Inflammatory macrophage treated with lipopolysaccharide for 1 hour (primary cell): ENCODE results near the gene TRAPPC3.
A peak's percentile ranks its signal among the peaks of the same experiment; 100 is the strongest.

Experiments used
- DNase-seq, 2 donors: peaks; one replicate each; pipeline ENCODE4 v3.0.0-alpha.2; 2020 to 2022

Gene TRAPPC3

DNA sequence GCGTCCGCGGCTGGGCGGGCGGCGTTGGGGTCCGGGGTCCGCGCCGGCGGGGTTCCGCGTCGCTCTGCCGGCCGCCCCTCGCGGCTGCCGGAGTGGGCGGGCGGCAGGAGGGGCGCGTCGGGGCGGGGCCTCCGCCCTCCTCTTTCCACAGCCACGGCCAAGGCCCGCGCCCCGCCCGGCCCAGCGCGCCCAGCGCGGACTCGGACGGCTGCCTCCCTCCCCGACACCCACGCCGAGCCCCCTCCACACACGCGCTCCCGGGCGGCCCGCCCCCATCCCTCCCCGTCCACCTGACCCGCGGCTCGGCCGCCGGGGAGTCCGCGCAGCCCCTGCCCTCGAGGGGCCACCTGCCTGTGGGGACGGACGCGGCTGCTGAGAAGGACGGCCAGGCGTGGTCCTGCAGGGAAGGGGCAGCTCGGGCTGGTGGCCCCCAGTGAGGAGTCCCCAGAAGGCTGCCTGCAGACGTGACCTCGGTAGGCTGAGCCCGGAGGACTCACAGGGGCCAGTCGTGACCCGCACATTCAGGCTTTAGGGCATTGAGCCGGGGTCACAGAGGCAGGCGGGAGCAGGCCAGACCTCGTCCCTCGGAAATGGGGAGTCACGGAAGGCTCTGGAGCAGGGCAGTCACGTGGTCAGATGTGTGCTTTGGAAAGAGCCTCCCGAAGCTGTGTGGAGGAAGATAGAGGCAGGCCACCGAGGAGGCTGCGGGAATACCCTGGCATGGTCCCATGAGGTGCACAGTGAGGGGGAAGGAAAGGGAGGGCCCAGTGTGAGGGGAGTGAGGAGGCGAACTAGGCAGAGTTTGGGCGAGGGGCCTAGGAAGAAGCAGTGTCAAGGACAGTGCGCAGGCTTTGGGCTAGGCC lies 23.9 kb downstream of the TRAPPC3 start, which contains the start of gene COL8A2:
Gene COL8A2, minus strand, starts transcription at position 94 of the 863 bp plus-strand sequence. CDS start 24,980 bp downstream, outside the sequence.
- peak in 1 of 2 donors; percentile 62 for DNase-seq

DNA sequence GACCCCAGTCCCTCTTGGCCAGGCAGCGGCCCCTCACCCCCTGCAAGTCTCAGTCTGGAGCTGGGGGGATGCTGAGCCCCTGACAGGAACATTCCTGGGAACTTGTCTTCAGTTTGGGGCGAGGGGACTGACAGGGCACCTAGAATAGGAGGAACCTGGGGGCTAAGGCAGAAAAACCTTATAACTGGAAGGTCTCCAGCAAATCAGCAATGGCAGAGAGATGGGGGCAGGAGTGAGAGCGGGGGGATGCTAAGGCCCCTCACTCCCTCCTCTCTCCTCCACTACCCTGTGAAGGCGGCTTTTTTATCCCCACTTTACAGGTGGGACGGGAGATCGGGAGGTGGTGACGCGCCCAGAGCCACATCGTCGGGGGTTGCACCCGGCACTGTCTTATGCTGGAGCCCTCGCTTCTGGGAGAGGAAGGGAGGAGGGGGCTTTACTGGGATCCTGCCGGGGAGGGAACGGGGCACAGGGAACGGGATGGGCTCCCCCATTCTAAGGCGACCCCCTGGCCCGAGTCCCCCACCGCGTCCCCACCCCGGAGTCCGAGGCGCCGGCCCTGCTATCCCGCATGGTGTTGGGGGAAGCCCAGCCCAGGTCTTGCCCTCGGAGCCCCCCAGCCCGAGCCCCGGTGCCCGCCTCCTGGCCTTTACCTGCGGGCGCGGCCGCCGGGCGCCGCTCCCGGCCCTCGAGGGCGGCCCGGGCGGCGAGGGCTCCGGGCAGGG lies 24.7 kb downstream of the TRAPPC3 start:
- DNase-seq = no peak

DNA sequence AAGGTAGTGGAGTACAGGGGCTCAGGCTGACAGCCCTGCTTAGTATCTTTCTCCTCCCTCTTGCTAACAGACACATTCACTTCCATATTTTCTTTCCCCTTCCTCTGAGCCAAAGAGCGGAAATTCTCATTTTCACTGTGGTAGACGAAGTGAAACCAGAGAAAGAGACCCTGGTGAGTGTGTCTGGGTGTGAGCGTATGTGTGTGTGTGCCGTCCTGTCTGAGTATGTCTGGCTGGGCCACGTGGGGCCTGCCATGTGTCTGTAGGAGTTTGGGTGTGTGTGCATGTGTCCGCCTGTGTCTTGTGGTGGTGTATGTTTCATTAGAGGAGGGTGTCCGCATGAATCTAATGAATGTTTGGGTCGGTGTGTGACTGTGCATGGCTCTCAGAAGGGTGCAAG lies 25.9 kb downstream of the TRAPPC3 start:
- peak; percentile 86 for DNase-seq

DNA sequence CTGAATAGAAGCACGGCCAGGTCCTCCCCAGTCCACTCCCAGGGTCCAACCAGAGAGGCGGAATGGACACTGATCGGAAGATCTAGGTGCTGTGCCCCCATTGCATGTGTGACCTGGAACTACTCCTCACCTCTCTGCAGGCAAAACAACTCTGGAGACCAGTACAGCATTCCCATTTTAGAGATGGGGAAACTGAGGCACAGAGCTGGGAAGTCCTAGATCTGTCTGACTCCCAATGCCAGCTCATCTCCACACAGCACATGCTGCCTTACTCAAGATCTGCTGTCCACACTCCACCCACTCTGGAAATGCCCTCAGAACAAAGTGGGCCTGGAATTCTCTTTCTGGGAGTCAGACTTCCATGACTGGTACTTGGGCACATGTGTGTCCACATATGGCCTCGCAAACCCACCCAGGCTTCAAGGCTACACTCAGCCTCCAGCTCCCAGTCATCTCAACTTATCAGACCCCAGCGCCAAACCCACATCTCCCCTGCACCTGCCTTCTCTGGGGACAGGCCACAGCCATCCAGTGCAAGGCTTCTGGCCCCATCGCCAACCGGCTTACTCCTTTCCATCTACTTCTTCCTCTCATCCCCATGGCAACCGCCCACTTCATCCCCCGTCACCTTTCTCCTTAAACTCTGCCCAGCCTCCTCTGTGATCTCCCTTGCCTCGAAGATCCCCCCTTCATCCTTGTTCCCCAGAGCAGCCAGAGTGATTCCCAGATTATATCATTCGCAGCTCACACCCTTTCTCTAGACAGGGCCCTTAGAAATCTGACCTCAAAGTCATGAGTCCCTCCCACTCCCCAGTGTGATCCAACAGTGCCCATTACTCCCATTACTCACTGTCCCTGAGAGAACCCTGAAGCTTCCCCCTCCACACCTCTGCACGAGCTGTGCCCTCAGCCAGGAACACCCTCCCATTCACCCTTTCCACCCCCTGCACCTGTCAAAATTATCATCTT lies 26.9 kb downstream of the TRAPPC3 start:
- DNase-seq = peak in 1 of 2 donors; percentile 92

DNA sequence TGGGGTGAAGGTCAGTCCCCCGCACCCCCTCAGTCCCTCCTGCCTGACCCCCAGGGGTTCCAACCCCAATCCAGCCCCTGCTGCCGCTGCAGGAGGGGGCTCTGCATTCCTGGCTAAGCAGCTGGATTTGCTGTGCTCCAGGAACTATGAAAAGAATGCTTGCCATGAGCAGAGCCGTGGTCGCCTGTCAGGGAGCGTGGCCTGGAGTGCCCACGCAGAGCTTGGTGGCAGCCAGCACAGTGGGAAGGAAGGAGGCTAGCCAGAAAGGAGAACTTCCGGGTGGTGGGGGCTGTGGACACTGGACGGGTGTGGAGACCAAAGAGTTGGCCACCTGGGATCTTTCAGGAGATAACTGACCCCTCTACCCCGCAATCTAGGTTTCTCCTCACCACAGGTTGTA lies 29.8 kb downstream of the TRAPPC3 start:
- DNase-seq = peak; percentile 56 to 69

DNA sequence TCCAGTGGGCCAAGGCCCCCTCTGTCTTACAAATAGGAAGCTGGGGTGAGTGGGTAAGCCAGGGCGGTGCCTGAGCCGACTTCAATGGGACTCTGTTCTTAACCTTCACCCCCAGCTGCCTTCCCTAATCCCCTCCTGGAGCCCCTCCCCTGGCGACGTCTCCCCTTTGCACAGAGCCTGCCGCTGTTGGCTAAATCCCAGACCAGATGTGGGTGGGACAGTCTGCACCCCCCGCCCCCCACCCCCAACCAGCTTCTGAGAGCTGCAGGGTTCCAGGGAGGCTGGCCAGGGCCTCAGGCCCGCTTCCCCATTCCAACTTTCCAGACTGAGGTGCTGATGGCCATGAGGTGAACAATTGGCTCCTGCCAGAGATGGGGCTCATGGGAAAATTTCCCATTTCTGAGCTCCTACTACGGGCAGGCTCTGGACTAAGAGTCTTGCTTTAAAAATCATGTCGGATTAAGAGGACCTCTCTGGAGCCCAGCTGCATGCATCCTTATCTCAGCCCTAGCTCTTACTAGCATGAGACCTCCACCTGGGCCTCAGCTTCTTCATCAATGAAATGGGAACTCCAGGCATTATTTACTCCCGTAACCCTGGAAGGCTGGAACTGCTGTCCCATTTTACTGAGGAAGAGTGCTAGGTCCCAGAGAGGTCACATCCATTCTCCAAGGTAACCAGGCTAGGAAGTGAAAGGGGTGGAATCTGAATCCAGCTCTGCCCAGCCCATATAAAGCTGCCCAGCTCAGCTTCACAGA lies 30.7 kb downstream of the TRAPPC3 start:
- DNase-seq = no peak

DNA sequence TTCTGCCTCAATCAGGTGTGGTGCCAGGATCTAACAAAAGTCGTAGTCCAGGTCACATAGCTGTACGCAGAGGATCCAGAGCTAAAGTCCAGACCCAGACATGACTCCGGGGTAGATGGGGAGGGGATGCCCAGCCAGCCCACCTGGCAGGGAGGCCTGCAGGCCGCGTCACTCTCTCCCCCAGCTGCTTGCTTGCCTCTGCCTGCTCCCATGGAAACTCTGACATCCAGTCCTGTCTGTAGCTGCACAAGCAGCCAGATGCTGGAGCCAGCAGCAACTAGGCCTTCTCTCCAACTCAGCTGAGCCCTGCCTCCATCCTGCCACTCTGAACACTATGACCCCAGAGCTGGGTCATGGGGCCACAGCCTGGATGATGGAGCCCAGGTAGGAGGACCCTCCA lies 32.4 kb downstream of the TRAPPC3 start:
- DNase-seq = no peak

DNA sequence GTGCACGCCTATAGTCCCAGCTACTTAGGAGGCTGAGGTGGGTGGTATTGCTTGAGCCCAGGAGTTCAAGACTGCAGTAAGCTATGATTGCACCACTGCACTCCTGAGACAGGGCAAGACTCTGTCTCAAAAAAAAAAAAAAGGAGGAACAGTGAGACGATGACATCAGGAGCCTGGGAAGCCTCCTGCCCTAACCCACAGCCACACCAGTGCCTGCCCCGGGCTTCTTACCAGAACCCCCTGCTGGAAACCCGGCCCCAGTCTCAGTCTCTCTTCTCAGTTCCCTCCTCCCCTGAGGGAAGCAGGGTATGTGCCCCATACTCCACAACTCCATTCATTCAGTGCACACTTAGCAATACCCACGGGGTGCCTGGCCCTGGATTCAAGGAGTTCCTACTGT lies 33.4 kb downstream of the TRAPPC3 start:
- peak; percentile 55 to 76 for DNase-seq

DNA sequence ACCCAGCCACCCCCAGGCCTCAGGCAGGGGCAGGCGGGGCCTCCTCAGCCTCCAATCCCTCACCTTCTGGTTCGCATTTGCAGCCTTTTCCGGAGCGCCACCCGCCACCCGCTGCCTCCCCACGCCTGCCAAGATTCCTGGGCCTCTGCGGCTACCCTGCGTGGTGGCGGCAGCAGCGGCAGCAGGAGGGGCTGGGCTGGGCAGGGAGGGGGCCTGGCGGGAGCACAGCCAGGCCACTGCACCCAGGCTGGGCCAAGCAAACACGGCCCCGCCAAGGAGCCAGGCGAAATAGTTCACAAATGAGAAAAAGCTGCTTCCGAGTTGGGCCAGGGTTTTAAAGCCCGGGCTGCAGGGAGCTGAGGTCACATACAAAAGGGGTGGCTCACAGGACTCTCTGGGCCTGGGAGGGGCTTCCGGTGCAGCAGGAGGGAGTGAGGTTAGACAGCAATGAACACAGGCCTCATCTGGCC lies 34.1 kb downstream of the TRAPPC3 start:
- no peak for DNase-seq

DNA sequence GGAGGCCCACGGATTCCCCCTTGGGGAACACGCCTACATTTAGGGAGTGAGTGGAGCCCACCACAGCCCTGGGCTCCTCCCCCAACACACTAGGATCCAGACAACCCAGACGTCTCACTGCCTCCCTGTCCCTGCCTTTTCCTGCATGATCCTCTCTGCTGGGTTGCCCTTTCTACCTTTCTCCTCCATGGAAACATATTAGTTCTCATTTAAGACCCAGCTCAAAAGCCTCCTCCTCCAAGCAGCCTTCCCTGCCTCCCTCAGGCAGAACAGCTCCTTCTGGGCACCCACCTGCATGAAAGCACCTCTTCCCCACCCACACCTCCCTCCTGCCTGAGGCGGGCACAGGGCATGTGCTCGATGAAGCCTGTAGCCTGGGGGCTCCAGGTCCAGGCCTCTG lies 34.9 kb downstream of the TRAPPC3 start:
- DNase-seq = no peak

DNA sequence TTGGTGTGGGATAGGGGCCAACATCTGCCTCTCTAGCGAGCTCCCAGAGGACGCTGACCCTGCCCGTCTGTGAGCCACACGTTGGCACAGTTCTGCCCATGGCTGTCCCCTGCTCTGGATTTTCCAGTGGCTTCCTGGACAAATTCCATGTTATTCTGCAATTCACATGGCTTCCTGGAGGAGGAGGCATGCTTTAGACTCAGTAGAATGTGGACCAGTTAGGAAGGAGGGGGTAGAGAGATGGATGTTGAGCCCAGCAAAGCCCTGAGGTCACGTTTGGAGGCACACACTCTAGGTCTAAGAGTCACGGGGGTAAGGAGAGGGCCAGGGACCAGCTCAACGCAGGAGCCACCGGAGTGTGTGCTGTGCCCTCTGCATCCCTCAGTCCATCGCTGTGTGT lies 36.5 kb downstream of the TRAPPC3 start:
- no peak for DNase-seq

DNA sequence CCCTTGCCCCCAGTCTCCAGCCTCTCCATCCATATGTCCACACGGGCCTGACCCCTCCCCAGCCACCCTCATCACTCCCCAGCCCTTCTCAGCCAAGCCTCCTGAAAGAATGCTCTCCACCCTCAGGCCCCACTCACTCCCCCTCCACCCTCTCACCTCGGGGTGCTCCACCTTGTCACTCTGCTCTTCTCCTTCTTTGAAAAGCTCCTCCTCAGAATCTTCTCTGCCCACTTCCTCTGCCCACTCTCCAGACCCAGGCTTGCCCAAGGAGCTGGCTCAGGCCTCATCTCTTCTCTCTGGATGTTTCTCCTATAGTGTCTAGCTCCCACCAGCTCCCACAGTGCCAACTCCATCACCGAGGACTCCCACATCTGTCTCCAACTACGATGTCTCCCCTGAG lies 38.1 kb downstream of the TRAPPC3 start:
- DNase-seq = no peak

DNA sequence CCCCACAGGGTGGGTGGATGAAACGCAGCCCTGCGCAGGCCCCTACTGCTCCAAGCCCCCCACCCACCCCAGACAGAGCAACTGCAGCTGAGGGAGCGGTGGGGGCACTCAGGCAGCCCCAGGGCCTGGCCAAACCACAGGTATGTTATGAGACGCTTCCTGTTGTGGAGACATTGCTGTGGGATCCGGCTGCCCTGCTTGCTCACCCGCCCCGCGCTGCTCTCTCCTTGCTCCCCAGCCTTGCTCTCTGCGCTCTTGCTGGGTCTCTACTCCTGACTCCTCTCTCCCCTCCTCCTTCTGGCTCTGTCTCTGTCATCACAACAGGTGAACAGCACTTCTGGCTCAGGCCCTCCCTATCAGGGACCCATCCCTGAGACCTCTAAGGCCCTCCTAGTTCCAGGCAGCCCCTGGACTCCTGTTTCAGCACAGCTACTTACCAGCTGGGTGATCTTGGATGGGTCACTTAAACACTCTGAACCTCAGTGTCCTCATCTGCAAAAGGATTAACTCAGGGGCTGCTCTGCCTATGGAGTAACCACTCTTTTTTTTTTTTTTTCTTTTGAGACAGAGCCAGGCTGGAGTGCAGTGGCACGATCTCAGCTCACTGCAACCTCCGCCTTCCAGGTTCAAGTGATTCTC lies 40.1 kb downstream of the TRAPPC3 start:
- DNase-seq = no peak

DNA sequence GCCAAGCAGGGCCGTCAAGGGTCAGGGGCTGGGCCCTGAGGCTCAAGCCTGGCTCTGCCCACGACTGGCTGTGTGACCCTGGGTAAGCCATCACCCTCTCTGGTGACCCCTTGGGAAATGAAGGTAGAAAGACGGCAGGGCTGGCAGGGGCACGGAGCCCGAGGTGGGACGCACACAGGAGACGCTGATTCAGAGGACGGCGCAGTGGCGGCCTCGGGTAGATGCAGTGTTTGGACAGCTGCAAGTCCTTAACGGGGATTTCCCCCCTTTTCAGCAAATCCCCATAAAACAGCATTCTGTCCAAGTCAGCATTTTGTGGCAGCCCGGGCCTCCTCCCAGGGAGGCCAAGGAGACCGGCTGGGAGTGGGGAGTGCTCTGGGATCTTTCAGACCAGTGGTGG lies 41.0 kb downstream of the TRAPPC3 start:
- no peak for DNase-seq

DNA sequence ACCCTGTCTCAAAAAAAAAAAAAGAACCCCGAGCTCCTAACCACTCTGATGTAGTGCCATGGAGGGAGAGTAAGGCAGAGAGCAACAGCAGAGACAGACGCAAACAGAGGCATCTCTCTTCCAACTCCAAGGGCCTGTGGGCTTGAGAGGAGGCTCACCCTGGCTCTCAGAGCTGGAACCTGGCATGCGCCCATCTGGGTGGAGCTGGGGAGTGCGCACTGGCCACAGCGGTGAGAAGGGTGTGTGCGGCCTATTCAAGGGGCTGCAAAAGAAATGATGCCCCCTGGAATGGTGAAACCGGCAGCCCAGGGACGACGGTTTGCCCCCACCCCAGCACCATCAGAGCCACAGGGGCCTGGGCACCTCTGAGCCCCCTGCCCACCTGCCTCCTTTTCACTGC lies 41.9 kb downstream of the TRAPPC3 start:
- no peak for DNase-seq

DNA sequence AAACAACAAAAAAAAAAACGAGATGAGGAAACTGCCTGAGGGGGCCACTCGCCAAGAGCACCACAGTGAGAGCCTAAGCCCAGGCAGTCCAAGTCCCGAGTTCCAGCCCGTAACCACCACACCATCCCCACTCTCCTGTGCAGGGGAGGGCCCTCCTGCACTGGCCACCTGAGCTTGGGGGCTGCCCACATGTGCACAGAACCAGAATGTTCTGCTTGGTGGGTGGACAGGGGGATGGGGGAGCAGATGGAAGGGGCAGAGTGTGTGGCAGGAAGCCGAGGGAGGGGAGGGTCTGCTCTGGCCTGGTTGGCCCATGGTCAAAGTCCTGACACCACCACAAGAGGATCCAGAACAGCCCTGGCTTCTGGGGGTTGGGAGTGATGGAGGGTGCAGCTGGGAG lies 43.0 kb downstream of the TRAPPC3 start:
- no peak for DNase-seq

DNA sequence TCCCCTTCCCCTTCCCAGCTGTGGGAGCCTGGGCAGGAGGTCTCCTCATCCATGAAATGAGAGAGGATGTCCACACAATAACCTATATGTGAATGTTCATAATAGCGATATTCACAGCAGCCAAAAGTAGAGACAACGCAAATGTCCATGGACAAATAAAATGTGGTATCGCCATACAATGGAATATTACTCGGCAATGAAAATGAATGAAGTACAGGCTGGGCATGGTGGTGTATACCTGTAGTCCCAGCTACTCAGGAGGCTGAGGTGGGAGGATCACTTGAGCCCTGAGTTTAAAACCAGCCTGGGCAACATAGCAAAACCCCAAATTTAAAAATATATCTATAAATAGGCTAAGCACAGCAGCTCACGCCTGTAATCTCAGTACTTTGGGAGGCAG lies 47.7 kb downstream of the TRAPPC3 start:
- DNase-seq = no peak

DNA sequence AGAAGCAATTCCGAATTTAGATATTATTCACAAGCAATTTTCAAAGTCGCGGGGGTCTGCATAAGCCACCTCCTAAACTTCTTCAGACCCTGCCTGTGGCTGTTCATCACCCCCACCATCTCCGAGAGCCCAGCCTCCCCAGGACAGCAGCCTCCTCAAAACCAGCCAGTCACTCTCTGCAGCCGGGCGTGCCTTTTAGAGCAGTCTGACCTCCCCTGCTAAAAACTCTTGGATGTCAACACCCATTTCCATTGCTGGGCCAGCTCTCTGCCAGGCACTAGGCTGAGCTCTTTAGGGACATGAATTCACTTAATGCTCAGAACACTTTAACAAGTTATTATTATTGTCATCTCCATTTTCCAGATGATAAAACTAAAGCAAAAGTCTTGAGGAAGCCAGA lies 48.9 kb downstream of the TRAPPC3 start:
- DNase-seq = no peak

DNA sequence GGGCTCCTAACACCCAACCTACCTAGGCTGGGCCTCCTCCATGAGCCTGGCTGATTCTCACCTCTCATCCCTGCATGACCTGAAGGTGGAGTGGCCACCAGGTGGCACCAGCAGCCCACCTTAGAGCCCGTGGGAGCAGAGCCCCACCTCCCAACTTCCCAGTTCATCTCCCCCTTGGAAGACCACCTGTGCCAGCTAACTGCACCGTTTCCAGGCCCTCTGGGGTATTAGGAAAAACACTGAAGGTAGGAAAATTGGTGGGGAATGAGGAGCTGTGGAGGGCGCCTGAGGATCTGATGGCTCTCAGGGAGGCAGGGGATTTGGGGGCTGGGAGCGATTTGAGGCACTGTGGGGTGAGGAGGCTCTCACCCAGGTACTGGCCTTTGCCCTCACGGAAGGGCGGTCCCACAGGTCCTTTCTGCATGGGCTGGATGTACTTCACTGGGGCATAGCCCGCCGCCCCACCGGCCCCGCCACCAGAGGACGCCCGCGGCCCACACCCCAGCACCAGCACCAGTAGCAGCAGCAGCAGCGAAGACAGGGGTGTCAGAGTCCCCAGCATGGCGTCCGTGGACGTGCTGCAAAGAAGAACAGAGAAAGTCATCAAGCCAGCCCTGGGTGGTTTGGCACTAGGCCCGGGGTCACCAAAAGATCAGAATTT lies 49.5 kb downstream of the TRAPPC3 start:
- DNase-seq = peak in 1 of 2 donors; percentile 83

DNA sequence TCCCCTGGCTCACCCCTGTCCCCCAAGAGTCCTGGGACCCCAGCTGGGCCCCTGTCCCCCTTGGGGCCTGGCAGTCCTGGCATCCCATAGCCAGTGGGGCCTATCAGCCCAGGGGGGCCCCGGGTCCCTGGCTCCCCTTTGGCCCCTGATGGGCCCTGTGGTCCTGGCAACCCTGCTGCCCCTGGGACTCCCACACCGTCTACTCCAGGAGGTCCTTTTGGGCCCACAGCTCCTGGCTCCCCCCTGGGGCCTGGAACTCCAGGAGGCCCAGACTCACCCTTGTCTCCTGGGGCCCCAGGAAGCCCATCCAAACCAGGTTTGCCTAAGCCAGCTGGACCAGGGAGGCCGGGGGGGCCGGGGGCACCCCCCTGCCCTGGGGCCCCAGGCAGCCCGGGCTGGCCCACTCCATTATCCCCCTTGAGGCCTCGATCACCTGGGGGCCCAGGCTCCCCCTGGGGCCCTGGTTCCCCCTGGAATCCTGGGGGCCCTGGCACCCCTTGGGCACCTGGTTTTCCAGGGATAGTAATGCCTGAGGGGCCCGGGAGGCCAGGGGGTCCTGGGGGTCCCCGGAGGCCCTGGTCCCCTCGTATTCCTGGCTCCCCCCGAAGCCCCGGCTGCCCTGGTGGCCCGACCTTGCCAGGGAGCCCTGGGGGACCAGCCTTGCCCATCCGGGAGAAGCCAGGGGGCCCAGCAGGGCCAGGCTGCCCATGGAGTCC lies 50.5 kb downstream of the TRAPPC3 start:
- DNase-seq = no peak
